ENCODE measurements around the gene DGKD. TPM values are rescaled to one million over a fixed set of nuclear protein-coding genes. Genes with fewer than 3 reads are reported as not detected.

DGKD gene
- total and polyA plus RNA-seq, 9 of the 15 experiments (the other 6 are each of a cell fraction or from before 2014, with no cell fraction given) = 0.52 to 29.5 (median 10.6) TPM

DNA sequence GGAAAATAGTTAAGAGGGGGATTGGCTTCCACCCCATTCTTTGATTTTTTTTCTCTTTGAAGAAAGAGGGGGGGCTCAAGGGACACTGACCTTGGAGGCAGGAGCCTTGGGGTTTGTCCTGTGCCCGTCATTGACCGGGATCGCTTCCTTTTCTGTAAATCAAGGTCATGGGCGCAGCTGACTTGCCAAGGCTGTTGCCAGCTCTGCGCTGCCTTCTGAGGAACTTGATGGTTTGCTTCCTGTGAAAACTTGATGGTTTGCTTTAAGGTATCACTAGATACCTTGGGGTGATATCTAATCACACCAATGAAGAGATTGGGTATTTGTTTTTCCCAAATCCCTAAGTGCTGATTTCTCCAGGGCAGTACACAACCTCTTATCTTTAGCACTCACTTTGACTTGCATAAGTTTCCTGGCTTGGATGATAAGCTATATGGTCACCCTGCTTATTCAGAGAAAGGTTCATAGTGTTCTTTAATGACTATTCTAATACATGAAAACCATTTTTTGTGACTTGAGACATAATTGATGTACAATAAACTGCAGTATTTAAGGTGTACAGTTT, 56.0 kb downstream of the DGKD start:
- FAIRE-seq = no peak
- TF ChIP-seq TCF3 (CRISPR knock-in tag; IDR thresholded peaks at IDR 0.05) (peak; percentile 63), MAZ (CRISPR knock-in tag; conservative IDR thresholded peaks at IDR 0.05 in 1 of 2, IDR thresholded peaks at IDR 0.05 in 1 of 2) (no peak), KDM1A (IDR thresholded peaks at IDR 0.05) (peak; percentile 75 to 81), TEAD4 (IDR thresholded peaks at IDR 0.05; ENCODE audit: low read length) (0 out of 2 replicates have a peak, but pooled peaks have one; percentile 50), TEAD4 (CRISPR knock-in tag; IDR thresholded peaks at IDR 0.05; ENCODE audit: borderline replicate concordance) (no peak), TAL1 (IDR thresholded peaks at IDR 0.05) (peak; percentile 55), ARID1B (IDR thresholded peaks at IDR 0.05) (peak; percentile 74), CBFA2T3 (IDR thresholded peaks at IDR 0.05) (peak; percentile 78), CBFA2T2 (conservative IDR thresholded peaks at IDR 0.05) (peak; percentile 62), HDAC2 (IDR thresholded peaks at IDR 0.05) (0 out of 2 replicates have a peak, but pooled peaks have one; percentile 38), BACH1 (tag; IDR thresholded peaks at IDR 0.05) (no peak), NCOR1 (IDR thresholded peaks at IDR 0.05) (peak; percentile 37; the same call in 1 of the 2 replicates), HCFC1 (IDR thresholded peaks at IDR 0.05; ENCODE audit: low read depth, low read length) (no peak), RCOR1 (IDR thresholded peaks at IDR 0.05; ENCODE audit: borderline replicate concordance in 1 of 2, low read depth in 2 of 2, low read length in 2 of 2) (peak in 1 of 2 experiments; percentile 88; a peak in 2 of 4 replicates)
- peaks cover 2% of the 10 kb centered on the region; the same call in 1 of the 2 replicates for H3K9me3 ChIP-seq (replicated peaks; ENCODE audit: control insufficient read depth, insufficient read depth, low read depth, low read length)
- H2AFZ ChIP-seq (ENCODE audit: low read depth, low read length) = no peak overlapping the region
- no peak overlapping the region for H3K9ac ChIP-seq (ENCODE audit: insufficient read depth in 1 of 2, low read depth in 2 of 2, low read length in 2 of 2)
- BruUV-seq (replicated peaks) = no TSS peak
- WGBS (ENCODE audit: insufficient coverage, low coverage, missing lambda C conversion rate) = 66% methylated on average over 2 of the region's 5 CpGs
- H3K4me1 ChIP-seq (replicated peaks in 1 of 2; ENCODE audit: control insufficient read depth in 2 of 2, insufficient read depth in 2 of 2, low read length in 2 of 2) = peaks cover 7 to 12% of the 10 kb centered on the region in 2 experiments; a peak in 3 of 5 replicates
- H3K27ac ChIP-seq (ENCODE audit: extremely low read depth, low read depth, low read length) = no peak overlapping the region
- peaks cover 3% of the 10 kb centered on the region; the same call in 1 of the 3 replicates for H3K36me3 ChIP-seq (ENCODE audit: control insufficient read depth, insufficient read depth, low read length)
- H3K79me2 ChIP-seq (ENCODE audit: control insufficient read depth, insufficient read depth, low read length) = peaks cover 4% of the 10 kb centered on the region; the same call in 1 of the 3 replicates
- H3K4me2 ChIP-seq (ENCODE audit: insufficient read depth, low read length) = no peak overlapping the region
- no peaks in the 10 kb centered on the region for H3K27me3 ChIP-seq (ENCODE audit: control insufficient read depth in 2 of 2, insufficient read depth in 2 of 2, low read length in 2 of 2)
- ATAC-seq = no peak
- no peaks in the 10 kb centered on the region for H4K20me1 ChIP-seq (replicated peaks; ENCODE audit: control insufficient read depth, insufficient read depth, low read length)
- in situ Hi-C loops (cut with MboI) = no loop called here
- DNase-seq (ENCODE audit: extremely low read depth in 1 of 4, low spot score in 3 of 4) = no peak
- POLR2A ChIA-PET = interaction anchor here (1.0 kb wide), 1 partner anchor 9 kb away, joined by 3 read pairs; no protein-coding TSS in a partner anchor
- H3K9me1 ChIP-seq (ENCODE audit: control insufficient read depth, insufficient read depth, low read length) = no peaks in the 10 kb centered on the region
- intact Hi-C loops (cut with micrococcal nuclease) = no loop called here
- CTCF ChIA-PET (ENCODE audit: low intra/inter-chr PET ratio) = no interaction called here
- no peak overlapping the region for H3K4me3 ChIP-seq
